A549 (cell line): Measurements from ENCODE around the gene PIP4K2A.

Experiments used
- CBX8 ChIP-seq: fragments of 200-600 bp; sonication (generic); IDR thresholded peaks from 2 replicates; pipeline ENCODE4 v1.6.1; 2016
- CHD2 ChIP-seq: fragments of 150-350 bp; IDR thresholded peaks from 2 replicates; pipeline ENCODE4 v1.6.1; 2014; ENCODE audit warnings: low read length; ENCODE audit not compliant: partially characterized antibody
- CTCF ChIP-seq: fragments of >200 bp; sonication (Bioruptor Twin); formaldehyde crosslinking; IDR thresholded peaks from 3 replicates; pipeline ENCODE4 v1.5.1; 2016
- PHF8 ChIP-seq: fragments of 200-600 bp; sonication (generic); IDR thresholded peaks from 2 replicates; pipeline ENCODE4 v1.6.1; 2016; ENCODE audit warnings: low read depth, mild to moderate bottlenecking, antibody characterized with exemption, moderate library complexity, borderline replicate concordance
- RAD21 ChIP-seq, 2 experiments: fragments of >200 bp in 1 of 2; sonication (Bioruptor Twin) in 1 of 2; formaldehyde crosslinking in 1 of 2; IDR thresholded peaks in 1 of 2; conservative IDR thresholded peaks in 1 of 2; 2 replicates in 1 of 2; 3 replicates in 1 of 2; pipeline ENCODE4 v1.6.1; 2012 to 2018; ENCODE audit warnings: inconsistent platforms in 1 of 2

DNA sequence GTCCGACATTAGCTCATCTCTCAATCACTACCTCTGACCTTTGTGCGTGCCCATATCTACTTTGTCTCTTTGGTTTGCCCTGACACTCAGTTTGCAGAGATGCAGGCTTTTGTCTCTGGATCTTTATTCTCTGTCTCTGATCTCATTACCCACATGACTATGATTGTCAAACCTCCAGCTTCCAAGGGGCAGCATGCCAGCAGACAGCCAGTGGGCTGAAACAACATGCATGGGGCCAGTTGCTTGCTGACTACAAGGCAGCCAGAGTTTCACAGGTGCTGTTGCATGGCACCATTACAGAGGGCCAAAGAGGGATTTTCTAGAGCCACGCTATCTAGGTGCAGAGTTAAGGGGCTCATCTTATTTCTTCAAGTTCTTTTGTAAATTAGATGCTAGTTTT, 222.9 kb downstream of the PIP4K2A start:
- TF ChIP-seq RAD21 (conservative IDR thresholded peaks at IDR 0.05 in 1 of 2, IDR thresholded peaks at IDR 0.05 in 1 of 2) (no peak), CBX8 (no peak), CTCF (no peak), PHF8 (no peak), CHD2 (no peak)
